T-helper 2 cell treated with Interferon-gamma antibody and Interleukin-4, amounts not matched to agents 5 μg/mL and 100 μg/mL, for 36 hours (primary cell): ENCODE results near the gene WDR72.
"Not testable (repeated sequence)": the region's sequence is repeated elsewhere in the genome, so short reads cannot be mapped to it uniquely, and the experiment has no call there.

Experiments used
- DNase-seq: peaks from one replicate; pipeline ENCODE4 v3.0.0; 2021; ENCODE audit warnings: low spot score
- H3K27ac Mint-ChIP-seq: one replicate; pipeline ENCODE4 v1.8.0; 2021; ENCODE audit warnings: mild to moderate bottlenecking, mixed read lengths
- H3K27me3 Mint-ChIP-seq: one replicate; pipeline ENCODE4 v1.8.0; 2021; ENCODE audit warnings: low read depth, mixed read lengths
- H3K36me3 Mint-ChIP-seq: one replicate; pipeline ENCODE4 v1.8.0; 2021; ENCODE audit warnings: low read depth, mixed read lengths
- H3K4me1 Mint-ChIP-seq: one replicate; pipeline ENCODE4 v1.8.0; 2021; ENCODE audit warnings: low read depth, mixed read lengths
- H3K4me3 Mint-ChIP-seq: one replicate; pipeline ENCODE4 v1.8.0; 2022; ENCODE audit warnings: mild to moderate bottlenecking, moderate library complexity, mixed read lengths
- H3K9me3 Mint-ChIP-seq: one replicate; pipeline ENCODE4 v1.8.0; 2021; ENCODE audit warnings: mixed read lengths

Gene WDR72

GRCh38 chr15:53559364-53560277 lies 199.8 kb downstream of the WDR72 start:
- Mint-ChIP-seq H3K4me1 (no peaks in the 10 kb centered on the region), H3K36me3 (no peaks in the 10 kb centered on the region), H3K4me3 (no peak overlapping the region)

GRCh38 chr15:53558384-53558783 lies 201.1 kb downstream of the WDR72 start:
- Mint-ChIP-seq H3K27me3 (no peaks in the 10 kb centered on the region), H3K9me3 (no peaks in the 10 kb centered on the region), H3K4me3 (no peak overlapping the region), H3K27ac (no peak overlapping the region), H3K36me3 (no peaks in the 10 kb centered on the region), H3K4me1 (no peaks in the 10 kb centered on the region)
- DNase-seq: no peak

More at GRCh38 chr15:53559364-53560277, 199.8 kb downstream of the WDR72 start:
- DNase-seq: no peak
- Mint-ChIP-seq H3K27me3 (no peaks in the 10 kb centered on the region), H3K9me3 (no peaks in the 10 kb centered on the region), H3K27ac (no peak overlapping the region)

GRCh38 chr15:53555226-53555625 lies 204.2 kb downstream of the WDR72 start:
- H3K27me3 Mint-ChIP-seq: no peaks in the 10 kb centered on the region
- no peak for DNase-seq
- no peaks in the 10 kb centered on the region for H3K4me1 Mint-ChIP-seq
- no peaks in the 10 kb centered on the region for H3K36me3 Mint-ChIP-seq
- H3K4me3 Mint-ChIP-seq: no peak overlapping the region
- H3K27ac Mint-ChIP-seq: no peak overlapping the region
- no peaks in the 10 kb centered on the region for H3K9me3 Mint-ChIP-seq

- no peak for DNase-seq
- Mint-ChIP-seq H3K27me3 (no peaks in the 10 kb centered on the region), H3K4me3 (no peak overlapping the region), H3K9me3 (no peaks in the 10 kb centered on the region), H3K4me1 (no peaks in the 10 kb centered on the region), H3K36me3 (no peaks in the 10 kb centered on the region), H3K27ac (no peak overlapping the region)
Observed at GRCh38 chr15:53549697-53550305, 209.7 kb downstream of the WDR72 start.

GRCh38 chr15:53548236-53548635 lies 211.2 kb downstream of the WDR72 start:
- no peak for DNase-seq
- no peak overlapping the region for H3K27ac Mint-ChIP-seq
- H3K9me3 Mint-ChIP-seq: no peaks in the 10 kb centered on the region
- H3K4me3 Mint-ChIP-seq: no peak overlapping the region
- H3K36me3 Mint-ChIP-seq: no peaks in the 10 kb centered on the region
- H3K27me3 Mint-ChIP-seq: no peaks in the 10 kb centered on the region
- H3K4me1 Mint-ChIP-seq: no peaks in the 10 kb centered on the region

- not testable (repeated sequence) for H3K4me1 Mint-ChIP-seq, H3K9me3 Mint-ChIP-seq, DNase-seq, H3K27me3 Mint-ChIP-seq, H3K4me3 Mint-ChIP-seq, H3K27ac Mint-ChIP-seq, H3K36me3 Mint-ChIP-seq
Observed at GRCh38 chr15:53540626-53541300, 218.7 kb downstream of the WDR72 start.

- no peak overlapping the region for H3K27ac Mint-ChIP-seq
- peaks cover 5% of the 10 kb centered on the region for H3K9me3 Mint-ChIP-seq
- H3K36me3 Mint-ChIP-seq: no peaks in the 10 kb centered on the region
- no peaks in the 10 kb centered on the region for H3K27me3 Mint-ChIP-seq
- H3K4me1 Mint-ChIP-seq: no peaks in the 10 kb centered on the region
- no peak overlapping the region for H3K4me3 Mint-ChIP-seq
- DNase-seq: no peak
Observed at GRCh38 chr15:53539878-53540277, 219.6 kb downstream of the WDR72 start.

GRCh38 chr15:53536479-53537120 lies 222.9 kb downstream of the WDR72 start:
- DNase-seq: no peak
- no peaks in the 10 kb centered on the region for H3K27me3 Mint-ChIP-seq
- H3K36me3 Mint-ChIP-seq: no peaks in the 10 kb centered on the region
- H3K27ac Mint-ChIP-seq: no peak overlapping the region
- no peaks in the 10 kb centered on the region for H3K4me1 Mint-ChIP-seq
- H3K9me3 Mint-ChIP-seq: peaks cover 5% of the 10 kb centered on the region
- H3K4me3 Mint-ChIP-seq: no peak overlapping the region

GRCh38 chr15:53535886-53536285 lies 223.6 kb downstream of the WDR72 start:
- Mint-ChIP-seq H3K27me3 (no peaks in the 10 kb centered on the region), H3K36me3 (no peaks in the 10 kb centered on the region), H3K27ac (no peak overlapping the region), H3K9me3 (peaks cover 5% of the 10 kb centered on the region), H3K4me1 (no peaks in the 10 kb centered on the region), H3K4me3 (no peak overlapping the region)
- no peak for DNase-seq

- Mint-ChIP-seq H3K27ac (no peak overlapping the region), H3K36me3 (no peaks in the 10 kb centered on the region), H3K4me1 (no peaks in the 10 kb centered on the region), H3K9me3 (no peaks in the 10 kb centered on the region), H3K4me3 (no peak overlapping the region), H3K27me3 (no peaks in the 10 kb centered on the region)
- DNase-seq: no peak
Observed at GRCh38 chr15:53534105-53534839, 225.2 kb downstream of the WDR72 start.

- no peak overlapping the region for H3K27ac Mint-ChIP-seq
- no peaks in the 10 kb centered on the region for H3K27me3 Mint-ChIP-seq
- H3K4me1 Mint-ChIP-seq: no peaks in the 10 kb centered on the region
- H3K9me3 Mint-ChIP-seq: no peaks in the 10 kb centered on the region
- no peak overlapping the region for H3K4me3 Mint-ChIP-seq
- H3K36me3 Mint-ChIP-seq: no peaks in the 10 kb centered on the region
- DNase-seq: no peak
Observed at GRCh38 chr15:53530761-53531160, 228.7 kb downstream of the WDR72 start.

GRCh38 chr15:53527996-53528395 lies 231.5 kb downstream of the WDR72 start:
- Mint-ChIP-seq H3K27ac (no peak overlapping the region), H3K36me3 (no peaks in the 10 kb centered on the region), H3K27me3 (no peaks in the 10 kb centered on the region), H3K4me3 (no peak overlapping the region), H3K4me1 (no peaks in the 10 kb centered on the region), H3K9me3 (no peaks in the 10 kb centered on the region)
- DNase-seq: no peak

GRCh38 chr15:53525894-53526293 lies 233.6 kb downstream of the WDR72 start:
- no peaks in the 10 kb centered on the region for H3K36me3 Mint-ChIP-seq
- no peak overlapping the region for H3K27ac Mint-ChIP-seq
- H3K27me3 Mint-ChIP-seq: no peaks in the 10 kb centered on the region
- DNase-seq: no peak
- H3K4me3 Mint-ChIP-seq: no peak overlapping the region
- H3K9me3 Mint-ChIP-seq: no peaks in the 10 kb centered on the region
- H3K4me1 Mint-ChIP-seq: no peaks in the 10 kb centered on the region
